Measurements from ENCODE around the gene PCNA. TPM values are rescaled to one million over a fixed set of nuclear protein-coding genes. Genes with fewer than 3 reads are reported as not detected.
A peak's percentile ranks its signal among the peaks of the same experiment; 100 is the strongest.

The PCNA gene
- 10 to 100 TPM; 63.3 to 86.5 (median 76.4) TPM for polyA plus RNA-seq

- H3K36me3 Mint-ChIP-seq: peaks cover 4 to 13% (median 12%) of the 10 kb centered on the region in 3 donors
- DNase-seq: peak; percentile 93 to 94 (median 93)
- no peaks in the 10 kb centered on the region for H3K9me3 Mint-ChIP-seq
- H3K27ac Mint-ChIP-seq: peak within 1 kb of the TSS; percentile 93 to 97 (median 96)
- peaks cover 0 to 13% (median 3%) of the 10 kb centered on the region in 3 donors for H3K27me3 Mint-ChIP-seq (ENCODE audit: low read depth in 3 of 3)
- peak within 1 kb of the TSS; percentile 92 to 97 (median 94) for H3K4me3 Mint-ChIP-seq
- H3K4me1 Mint-ChIP-seq: peaks cover 25 to 38% of the 10 kb centered on the region in 2 donors
Measured at GRCh38 chr20:5119435-5120184, at the start of gene PCNA. Gene PCNA, minus strand, starts transcription at chr20:5119958. Its CDS starts 160 bp downstream, at chr20:5119798.

- no peak for DNase-seq
- no peaks in the 10 kb centered on the region for H3K9me3 Mint-ChIP-seq
- peaks cover 0 to 1% (median 0%) of the 10 kb centered on the region in 3 donors for H3K27me3 Mint-ChIP-seq (ENCODE audit: low read depth in 3 of 3)
- H3K27ac Mint-ChIP-seq: peak overlapping the region; percentile 13 to 83 (median 37)
- H3K36me3 Mint-ChIP-seq: no peaks in the 10 kb centered on the region
- H3K4me3 Mint-ChIP-seq: peak overlapping the region in 1 of 5 donors; percentile 17
- H3K4me1 Mint-ChIP-seq: peaks cover 82% of the 10 kb centered on the region in 2 donors
Measured at GRCh38 chr20:5168651-5169396, 49.1 kb upstream of the PCNA start.

GRCh38 chr20:5164645-5165625 is 45.2 kb upstream of the PCNA start:
- Mint-ChIP-seq H3K27ac (peak overlapping the region in 1 of 6 donors; percentile 57), H3K4me1 (peaks cover 62 to 76% of the 10 kb centered on the region in 2 donors)

GRCh38 chr20:5161536-5162164 is 41.9 kb upstream of the PCNA start:
- no peak overlapping the region for H3K4me3 Mint-ChIP-seq
- no peak overlapping the region for H3K27ac Mint-ChIP-seq
- H3K36me3 Mint-ChIP-seq: no peaks in the 10 kb centered on the region
- H3K4me1 Mint-ChIP-seq: peaks cover 40 to 64% of the 10 kb centered on the region in 2 donors
- peaks cover 0 to 5% (median 0%) of the 10 kb centered on the region in 3 donors for H3K27me3 Mint-ChIP-seq (ENCODE audit: low read depth in 3 of 3)
- no peak for DNase-seq
- H3K9me3 Mint-ChIP-seq: no peaks in the 10 kb centered on the region

More at GRCh38 chr20:5164645-5165625, 45.2 kb upstream of the PCNA start:
- Mint-ChIP-seq H3K36me3 (no peaks in the 10 kb centered on the region), H3K27me3 (ENCODE audit: low read depth in 3 of 3) (peaks cover 0 to 2% (median 0%) of the 10 kb centered on the region in 3 donors), H3K4me3 (no peak overlapping the region), H3K9me3 (no peaks in the 10 kb centered on the region)
- no peak for DNase-seq

- Mint-ChIP-seq H3K36me3 (no peaks in the 10 kb centered on the region), H3K9me3 (no peaks in the 10 kb centered on the region), H3K27ac (no peak overlapping the region), H3K4me3 (no peak overlapping the region), H3K27me3 (ENCODE audit: low read depth in 3 of 3) (peaks cover 0 to 8% (median 0%) of the 10 kb centered on the region in 3 donors), H3K4me1 (peaks cover 39 to 64% of the 10 kb centered on the region in 2 donors)
- DNase-seq: no peak
Measured at GRCh38 chr20:5160882-5161281, 41.1 kb upstream of the PCNA start.

GRCh38 chr20:5159928-5160327 is 40.2 kb upstream of the PCNA start:
- Mint-ChIP-seq H3K4me1 (peaks cover 39 to 71% of the 10 kb centered on the region in 2 donors), H3K4me3 (no peak overlapping the region), H3K27me3 (ENCODE audit: low read depth in 3 of 3) (peaks cover 0 to 8% (median 0%) of the 10 kb centered on the region in 3 donors), H3K36me3 (no peaks in the 10 kb centered on the region), H3K9me3 (no peaks in the 10 kb centered on the region), H3K27ac (no peak overlapping the region)
- DNase-seq: no peak

- Mint-ChIP-seq H3K27ac (peak overlapping the region in 5 of 6 donors; percentile 1 to 62 (median 52)), H3K9me3 (no peaks in the 10 kb centered on the region), H3K36me3 (no peaks in the 10 kb centered on the region), H3K27me3 (ENCODE audit: low read depth in 3 of 3) (peaks cover 0 to 8% (median 2%) of the 10 kb centered on the region in 3 donors), H3K4me1 (peaks cover 39 to 75% of the 10 kb centered on the region in 2 donors), H3K4me3 (no peak overlapping the region)
- no peak for DNase-seq
Measured at GRCh38 chr20:5156675-5157448, 37.1 kb upstream of the PCNA start.

DNA sequence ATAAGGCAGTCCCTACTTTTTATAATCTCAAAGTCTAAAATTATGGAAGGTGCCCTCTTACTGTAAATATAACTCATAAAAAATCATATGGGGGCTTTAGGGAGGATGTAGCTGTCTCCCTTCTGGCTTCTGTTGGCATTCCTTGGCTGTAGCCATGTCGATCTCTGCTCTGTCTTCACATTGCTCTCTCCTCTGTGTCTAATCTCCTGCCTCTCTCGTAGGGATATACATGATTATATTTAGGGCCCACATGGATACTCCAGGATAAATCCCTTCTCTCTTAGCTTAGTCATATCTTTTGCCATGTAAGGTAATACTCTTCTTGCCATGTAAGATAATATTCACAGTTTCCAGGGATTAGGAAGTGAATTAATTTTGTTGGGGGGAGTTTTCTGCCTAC is 35.6 kb upstream of the PCNA start:
- peak overlapping the region in 4 of 6 donors; percentile 2 to 35 (median 23) for H3K27ac Mint-ChIP-seq
- H3K36me3 Mint-ChIP-seq: no peaks in the 10 kb centered on the region
- H3K27me3 Mint-ChIP-seq (ENCODE audit: low read depth in 3 of 3): peaks cover 0 to 5% (median 2%) of the 10 kb centered on the region in 3 donors
- H3K4me1 Mint-ChIP-seq: peaks cover 41 to 66% of the 10 kb centered on the region in 2 donors
- no peak overlapping the region for H3K4me3 Mint-ChIP-seq
- H3K9me3 Mint-ChIP-seq: no peaks in the 10 kb centered on the region
- DNase-seq: no peak

GRCh38 chr20:5154543-5154925 is 34.8 kb upstream of the PCNA start:
- no peak overlapping the region for H3K27ac Mint-ChIP-seq
- H3K4me1 Mint-ChIP-seq: peaks cover 41 to 62% of the 10 kb centered on the region in 2 donors
- H3K36me3 Mint-ChIP-seq: no peaks in the 10 kb centered on the region
- H3K9me3 Mint-ChIP-seq: no peaks in the 10 kb centered on the region
- H3K4me3 Mint-ChIP-seq: no peak overlapping the region
- DNase-seq: no peak
- peaks cover 0 to 5% (median 2%) of the 10 kb centered on the region in 3 donors for H3K27me3 Mint-ChIP-seq (ENCODE audit: low read depth in 3 of 3)

GRCh38 chr20:5153612-5154542 is 34.1 kb upstream of the PCNA start:
- Mint-ChIP-seq H3K36me3 (no peaks in the 10 kb centered on the region), H3K27ac (peak overlapping the region in 2 of 6 donors; percentile 12 to 13), H3K27me3 (ENCODE audit: low read depth in 3 of 3) (peaks cover 0 to 5% (median 2%) of the 10 kb centered on the region in 3 donors), H3K9me3 (no peaks in the 10 kb centered on the region), H3K4me1 (peaks cover 41 to 67% of the 10 kb centered on the region in 2 donors), H3K4me3 (no peak overlapping the region)
- no peak for DNase-seq

DNA sequence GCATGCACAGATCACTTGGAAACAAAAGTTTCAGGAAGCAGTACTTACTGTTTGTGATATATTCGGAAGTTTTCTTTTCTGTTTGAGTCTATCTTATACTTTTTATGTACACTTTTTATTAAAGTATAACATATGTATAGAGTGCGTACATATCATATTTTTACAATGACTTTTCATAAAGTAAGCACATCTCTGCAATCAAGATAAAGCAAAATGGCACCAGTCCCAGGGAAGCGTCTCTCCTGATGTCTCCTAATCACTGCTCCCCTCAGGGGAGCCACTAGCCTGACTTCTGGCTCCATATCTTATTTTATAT is 33.4 kb upstream of the PCNA start:
- no peak overlapping the region for H3K27ac Mint-ChIP-seq

More for the DNA sequence above, 33.4 kb upstream of the PCNA start:
- no peak for DNase-seq
- Mint-ChIP-seq H3K9me3 (no peaks in the 10 kb centered on the region), H3K36me3 (no peaks in the 10 kb centered on the region), H3K4me1 (peaks cover 43 to 75% of the 10 kb centered on the region in 2 donors), H3K27me3 (ENCODE audit: low read depth in 3 of 3) (peaks cover 0 to 5% (median 2%) of the 10 kb centered on the region in 3 donors), H3K4me3 (no peak overlapping the region)

All from immature natural killer cell (primary cell).